Loucy (cell line): ENCODE data around the gene ATG4A.

Source experiments
- EZH2phosphoT487 ChIP-seq: fragments of 200-600 bp; IDR thresholded peaks from 2 replicates; pipeline ENCODE4 v1.6.1; 2018; ENCODE audit warnings: antibody characterized with exemption, mild to moderate bottlenecking, moderate library complexity, borderline replicate concordance
- TF ChIP-seq, protein P1 (sequence below): fragments of 200-600 bp; sonication (generic); conservative IDR thresholded peaks from 2 replicates; pipeline ENCODE4 v1.5.1; 2014; ENCODE audit warnings: mild to moderate bottlenecking, antibody characterized with exemption, low read length

DNA sequence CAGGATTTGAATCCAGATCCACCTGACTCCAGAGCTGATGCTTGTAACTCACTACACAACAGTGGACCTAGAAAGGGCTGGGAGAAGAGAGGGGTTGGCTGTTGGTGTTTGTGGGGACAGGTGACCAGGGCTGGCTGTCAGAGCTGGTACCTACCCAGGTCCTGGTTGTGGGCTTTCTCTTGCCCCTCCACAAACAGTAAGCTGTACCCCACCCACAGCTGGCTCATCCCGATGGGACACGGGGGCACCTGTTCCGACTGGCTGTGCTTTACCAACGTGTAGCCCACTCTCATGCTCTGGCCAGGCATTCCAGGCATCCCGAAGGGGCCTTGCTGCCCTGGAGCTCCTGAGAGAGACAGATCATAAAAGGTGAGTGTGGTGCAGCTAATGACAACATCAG lies 68.7 kb downstream of the ATG4A start:
- TF ChIP-seq, protein P1, sequence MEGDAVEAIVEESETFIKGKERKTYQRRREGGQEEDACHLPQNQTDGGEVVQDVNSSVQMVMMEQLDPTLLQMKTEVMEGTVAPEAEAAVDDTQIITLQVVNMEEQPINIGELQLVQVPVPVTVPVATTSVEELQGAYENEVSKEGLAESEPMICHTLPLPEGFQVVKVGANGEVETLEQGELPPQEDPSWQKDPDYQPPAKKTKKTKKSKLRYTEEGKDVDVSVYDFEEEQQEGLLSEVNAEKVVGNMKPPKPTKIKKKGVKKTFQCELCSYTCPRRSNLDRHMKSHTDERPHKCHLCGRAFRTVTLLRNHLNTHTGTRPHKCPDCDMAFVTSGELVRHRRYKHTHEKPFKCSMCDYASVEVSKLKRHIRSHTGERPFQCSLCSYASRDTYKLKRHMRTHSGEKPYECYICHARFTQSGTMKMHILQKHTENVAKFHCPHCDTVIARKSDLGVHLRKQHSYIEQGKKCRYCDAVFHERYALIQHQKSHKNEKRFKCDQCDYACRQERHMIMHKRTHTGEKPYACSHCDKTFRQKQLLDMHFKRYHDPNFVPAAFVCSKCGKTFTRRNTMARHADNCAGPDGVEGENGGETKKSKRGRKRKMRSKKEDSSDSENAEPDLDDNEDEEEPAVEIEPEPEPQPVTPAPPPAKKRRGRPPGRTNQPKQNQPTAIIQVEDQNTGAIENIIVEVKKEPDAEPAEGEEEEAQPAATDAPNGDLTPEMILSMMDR: no peak
- no peak for TF ChIP-seq EZH2phosphoT487
